Stimulated activated CD4-positive, alpha-beta T cell treated with anti-CD3 and anti-CD28 coated beads, Interleukin-12 subunit alpha, Interleukin-12 subunit beta, amount 100 ng/mL, for 24 hours (primary cell): Measurements from ENCODE around the gene RASGRF1.
"Not testable (repeated sequence)": the region's sequence is repeated elsewhere in the genome, so short reads cannot be mapped to it uniquely, and the experiment has no call there.

ENCODE experiments used
- DNase-seq, 2 experiments: peaks; one replicate each; pipeline ENCODE4 v3.0.0-alpha.2; 2020; ENCODE audit warnings: low read depth in 2 of 2

The RASGRF1 gene, protein sequence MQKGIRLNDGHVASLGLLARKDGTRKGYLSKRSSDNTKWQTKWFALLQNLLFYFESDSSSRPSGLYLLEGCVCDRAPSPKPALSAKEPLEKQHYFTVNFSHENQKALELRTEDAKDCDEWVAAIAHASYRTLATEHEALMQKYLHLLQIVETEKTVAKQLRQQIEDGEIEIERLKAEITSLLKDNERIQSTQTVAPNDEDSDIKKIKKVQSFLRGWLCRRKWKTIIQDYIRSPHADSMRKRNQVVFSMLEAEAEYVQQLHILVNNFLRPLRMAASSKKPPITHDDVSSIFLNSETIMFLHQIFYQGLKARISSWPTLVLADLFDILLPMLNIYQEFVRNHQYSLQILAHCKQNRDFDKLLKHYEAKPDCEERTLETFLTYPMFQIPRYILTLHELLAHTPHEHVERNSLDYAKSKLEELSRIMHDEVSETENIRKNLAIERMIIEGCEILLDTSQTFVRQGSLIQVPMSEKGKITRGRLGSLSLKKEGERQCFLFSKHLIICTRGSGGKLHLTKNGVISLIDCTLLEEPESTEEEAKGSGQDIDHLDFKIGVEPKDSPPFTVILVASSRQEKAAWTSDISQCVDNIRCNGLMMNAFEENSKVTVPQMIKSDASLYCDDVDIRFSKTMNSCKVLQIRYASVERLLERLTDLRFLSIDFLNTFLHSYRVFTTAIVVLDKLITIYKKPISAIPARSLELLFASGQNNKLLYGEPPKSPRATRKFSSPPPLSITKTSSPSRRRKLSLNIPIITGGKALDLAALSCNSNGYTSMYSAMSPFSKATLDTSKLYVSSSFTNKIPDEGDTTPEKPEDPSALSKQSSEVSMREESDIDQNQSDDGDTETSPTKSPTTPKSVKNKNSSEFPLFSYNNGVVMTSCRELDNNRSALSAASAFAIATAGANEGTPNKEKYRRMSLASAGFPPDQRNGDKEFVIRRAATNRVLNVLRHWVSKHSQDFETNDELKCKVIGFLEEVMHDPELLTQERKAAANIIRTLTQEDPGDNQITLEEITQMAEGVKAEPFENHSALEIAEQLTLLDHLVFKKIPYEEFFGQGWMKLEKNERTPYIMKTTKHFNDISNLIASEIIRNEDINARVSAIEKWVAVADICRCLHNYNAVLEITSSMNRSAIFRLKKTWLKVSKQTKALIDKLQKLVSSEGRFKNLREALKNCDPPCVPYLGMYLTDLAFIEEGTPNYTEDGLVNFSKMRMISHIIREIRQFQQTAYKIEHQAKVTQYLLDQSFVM (N-terminal part only)

GRCh38 chr15:79090487-79091203, at the start of gene RASGRF1:
TSS of gene RASGRF1 (minus strand) at chr15:79090780. CDS start at chr15:79090498, 282 bp downstream.
- no peak for DNase-seq

DNA sequence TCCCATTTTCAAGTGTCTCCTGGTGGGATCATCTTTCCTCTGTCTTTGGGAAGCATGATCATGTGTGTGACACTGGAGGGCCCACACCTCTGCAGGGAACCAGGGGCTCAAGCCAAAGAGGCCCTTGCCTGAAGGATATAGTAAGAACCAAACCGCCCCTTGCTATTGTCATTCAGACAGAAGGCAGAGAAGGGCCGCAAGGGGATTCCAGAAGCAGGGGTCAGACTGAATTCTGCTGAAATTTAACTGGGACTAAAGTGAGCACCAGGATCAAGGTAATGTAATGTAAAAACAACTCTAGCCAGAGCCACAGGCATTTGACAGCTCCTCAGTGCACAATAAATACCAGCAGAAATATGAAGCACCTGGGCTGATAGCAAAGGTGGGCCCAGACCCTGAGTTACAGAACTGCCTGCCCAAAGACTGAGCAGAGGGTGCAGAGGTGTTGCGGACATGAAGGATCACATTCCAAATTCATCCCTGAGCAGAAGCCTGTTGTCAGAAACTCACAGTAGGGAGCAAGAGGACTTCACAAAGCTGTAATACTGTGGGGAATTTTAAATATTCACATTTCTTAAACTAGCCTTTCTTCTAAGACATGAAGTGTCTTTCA, 46.0 kb upstream of the RASGRF1 start:
- no peak for DNase-seq

DNA sequence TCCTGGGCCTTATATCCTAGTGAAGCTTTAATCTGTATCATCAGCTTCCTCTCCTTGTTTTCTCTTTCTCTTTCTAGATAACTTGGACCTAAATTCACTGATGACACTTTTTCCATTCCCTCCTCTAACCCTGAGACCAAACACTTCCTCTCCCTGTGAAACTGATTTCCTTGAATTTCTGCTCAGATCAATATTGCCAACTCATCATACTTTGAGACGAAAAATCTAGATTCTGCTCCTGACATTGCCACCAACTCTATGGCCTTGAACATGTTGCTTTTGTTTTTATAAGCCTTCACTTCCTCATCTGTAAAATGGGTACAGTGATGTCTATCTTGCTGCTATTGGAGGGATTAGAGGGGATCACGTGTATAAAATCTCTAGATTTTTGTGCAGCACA, 42.7 kb upstream of the RASGRF1 start:
- DNase-seq: no peak

DNA sequence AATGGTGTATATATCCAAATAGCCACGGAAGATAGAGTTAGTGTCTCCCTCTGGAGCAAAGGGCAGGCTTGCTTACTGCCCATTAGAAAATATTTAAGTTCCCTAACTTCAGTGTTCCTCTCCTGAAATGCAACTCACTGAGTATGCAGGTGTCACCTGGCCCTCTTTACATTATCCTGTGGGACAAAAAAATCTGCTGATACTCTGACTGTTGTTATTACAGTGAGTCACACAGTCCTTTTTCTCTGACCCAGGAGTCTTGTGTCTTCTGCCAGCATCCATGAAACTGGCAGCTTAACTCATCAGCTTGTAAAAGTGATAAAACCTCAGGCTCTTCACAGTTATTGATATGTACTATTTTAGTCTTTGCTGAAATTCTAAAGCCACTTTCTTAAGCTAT, 42.2 kb upstream of the RASGRF1 start:
- DNase-seq: no peak

DNA sequence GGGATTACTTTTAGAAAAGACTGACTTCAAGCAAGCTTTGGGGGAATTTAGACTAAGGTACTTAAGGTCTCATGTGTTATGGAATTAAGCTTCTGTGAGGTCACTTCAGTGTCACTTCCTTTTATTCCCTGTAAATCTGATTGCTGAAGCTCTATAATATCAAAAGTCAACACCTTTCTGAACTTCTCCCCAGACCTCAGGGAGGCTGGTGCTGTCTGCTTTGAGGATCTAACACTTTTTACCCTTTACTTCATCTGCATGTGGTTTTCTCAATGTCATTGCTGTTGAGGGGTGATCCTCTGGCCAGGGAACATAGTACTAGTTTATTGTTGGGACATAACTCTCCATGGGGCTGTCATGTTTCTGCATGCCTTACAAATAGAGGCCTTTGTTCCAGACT, 41.8 kb upstream of the RASGRF1 start:
- DNase-seq: no peak

DNA sequence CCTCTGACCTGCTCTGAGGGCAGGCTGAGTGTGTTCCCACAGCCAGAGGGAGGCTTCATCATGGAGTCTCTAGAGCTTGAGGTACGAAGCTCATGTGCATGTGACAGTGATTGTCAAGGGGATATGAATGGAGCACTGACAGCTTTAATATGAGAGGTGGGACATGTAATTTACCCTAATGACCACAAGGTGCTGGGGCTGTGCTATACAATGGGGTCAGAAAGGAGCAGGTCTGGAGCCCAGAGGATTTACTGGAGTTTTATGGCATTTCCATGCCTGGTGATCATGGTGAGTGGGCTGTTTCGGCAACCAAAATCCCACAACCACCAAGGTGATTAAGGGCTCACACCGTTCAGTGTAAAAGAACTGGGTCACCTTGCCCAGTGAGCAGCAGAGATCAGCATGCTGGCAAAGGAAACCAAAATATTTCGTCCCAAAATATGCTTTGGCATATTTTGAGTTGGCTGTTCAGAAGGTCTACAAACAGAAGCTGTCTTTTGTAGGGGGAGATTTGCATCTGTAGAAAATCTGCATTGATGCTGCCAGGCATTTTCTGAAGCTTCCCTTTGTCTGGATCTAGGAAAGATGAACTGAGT, 40.1 kb upstream of the RASGRF1 start:
- no peak for DNase-seq

GRCh38 chr15:79129235-79129634, 38.7 kb upstream of the RASGRF1 start:
- DNase-seq: no peak

- DNase-seq: no peak
Observed at GRCh38 chr15:79128556-79128955, 38.0 kb upstream of the RASGRF1 start.

GRCh38 chr15:79124388-79124787, 33.8 kb upstream of the RASGRF1 start:
- no peak for DNase-seq

DNA sequence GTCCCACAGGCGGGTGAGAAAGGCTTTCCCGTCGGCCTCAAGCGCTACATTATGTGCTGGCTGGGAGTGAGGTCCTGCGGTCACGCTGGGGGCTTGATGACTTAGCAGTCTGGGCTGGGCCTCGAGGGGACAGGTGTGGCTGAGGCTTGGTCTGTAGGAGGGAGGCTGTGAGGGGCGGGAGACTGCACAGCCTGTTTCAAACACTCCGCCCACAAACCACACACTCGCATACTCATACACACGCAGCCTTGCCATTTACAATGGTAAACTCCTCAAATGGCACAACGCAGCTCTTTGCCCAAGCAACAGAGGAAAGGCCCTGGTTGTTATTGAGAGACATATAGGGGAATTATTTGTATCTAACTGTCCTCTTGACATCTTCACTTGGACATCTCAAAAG, 32.4 kb upstream of the RASGRF1 start:
- DNase-seq: no peak

- DNase-seq: no peak
Observed at GRCh38 chr15:79122391-79122790, 31.8 kb upstream of the RASGRF1 start.

GRCh38 chr15:79121571-79121970, 31.0 kb upstream of the RASGRF1 start:
- DNase-seq: no peak

- no peak for DNase-seq
Observed at GRCh38 chr15:79117442-79118204, 27.0 kb upstream of the RASGRF1 start.

GRCh38 chr15:79116771-79117170, 26.2 kb upstream of the RASGRF1 start:
- no peak for DNase-seq

- DNase-seq: no peak
Observed at GRCh38 chr15:79115986-79116665, 25.5 kb upstream of the RASGRF1 start.

GRCh38 chr15:79113831-79114230, 23.3 kb upstream of the RASGRF1 start:
- DNase-seq: no peak

DNA sequence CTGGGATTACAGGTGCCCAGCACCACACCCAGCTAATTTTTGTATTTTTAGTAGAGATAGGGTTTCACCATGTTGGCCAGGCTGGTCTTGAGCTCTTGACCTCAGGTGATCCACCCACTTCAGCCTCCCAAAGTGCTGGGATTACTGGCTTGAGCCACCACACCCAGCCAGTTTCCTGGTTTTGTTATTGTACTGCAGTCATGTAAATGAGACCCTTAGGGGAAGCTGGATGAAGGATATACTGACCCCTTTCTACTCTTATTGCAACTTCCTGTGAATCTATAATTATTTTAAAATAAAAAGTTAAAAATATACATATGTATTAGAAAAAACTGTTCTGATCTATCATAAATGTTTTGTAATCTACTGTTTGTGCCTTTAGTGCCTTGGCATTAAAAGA, 20.8 kb upstream of the RASGRF1 start:
- not testable (repeated sequence) for DNase-seq

GRCh38 chr15:79105141-79105540, 14.6 kb upstream of the RASGRF1 start:
- DNase-seq: no peak

DNA sequence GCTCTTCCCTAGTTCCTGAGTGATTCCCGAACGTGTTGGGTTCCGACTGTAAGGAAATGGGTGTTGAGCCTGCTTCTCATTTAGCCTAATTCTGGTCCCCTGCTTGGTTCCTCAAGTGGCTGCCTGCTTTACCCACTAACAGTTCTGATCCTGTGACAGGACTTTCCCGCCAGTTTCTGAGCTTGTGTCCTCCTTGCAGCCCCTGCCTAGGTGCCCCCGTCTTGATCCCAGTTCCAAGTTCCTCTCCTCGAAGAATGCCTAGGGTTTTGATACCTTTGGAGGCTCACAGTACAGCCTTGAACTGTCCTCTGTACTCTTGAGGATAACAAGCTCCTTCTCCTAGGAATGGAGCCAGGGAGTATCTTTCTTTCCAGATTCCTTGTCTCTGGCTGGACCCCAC, 12.0 kb upstream of the RASGRF1 start:
- no peak for DNase-seq
